HG02870 (cell line): ENCODE results near the gene CTCF.

Experiments used
- ATAC-seq: cut with Tn5 transposase; IDR thresholded peaks from one replicate; pipeline ENCODE4 v1.9.1; 2021; ENCODE audit warnings: mild to moderate bottlenecking, moderate library complexity; ENCODE audit not compliant: unreplicated experiment

Gene CTCF

GRCh38 chr16:67675579-67675935, 113.2 kb downstream of the CTCF start:
- no peak for ATAC-seq

GRCh38 chr16:67675999-67676398, 113.7 kb downstream of the CTCF start:
- ATAC-seq: no peak

GRCh38 chr16:67676516-67676915, 114.2 kb downstream of the CTCF start:
- no peak for ATAC-seq

- no peak for ATAC-seq
Measured at GRCh38 chr16:67676939-67677338, 114.6 kb downstream of the CTCF start.

- no peak for ATAC-seq
Measured at GRCh38 chr16:67677712-67678111, 115.4 kb downstream of the CTCF start.

GRCh38 chr16:67678354-67679023, 116.2 kb downstream of the CTCF start:
- no peak for ATAC-seq

GRCh38 chr16:67679935-67680897, 117.9 kb downstream of the CTCF start:
- no peak for ATAC-seq

GRCh38 chr16:67683767-67684166, 121.4 kb downstream of the CTCF start:
- ATAC-seq: no peak

GRCh38 chr16:67685388-67686112, 123.2 kb downstream of the CTCF start:
- ATAC-seq: no peak
